Natural killer cell (primary cell): ENCODE data around the gene HTR6. TPM values are rescaled to one million over a fixed set of nuclear protein-coding genes. Genes with fewer than 3 reads are reported as not detected.

Source experiments
- ATAC-seq, 3 donors: fragments of 150-1000 bp in 2 of 3; fragments of 200-7000 bp in 1 of 3; cut with Tn5 transposase; 1 replicate in 1 of 3; 2 replicates in 2 of 3; pipeline ENCODE4 v1.10.0; 2021; ENCODE audit warnings: mild to moderate bottlenecking in 2 of 3, moderate library complexity in 2 of 3
- DNase-seq, 2 donors: peaks; one replicate each; pipeline versions ENCODE4 v3.0.0 to v3.0.0-alpha.2; 2013 to 2021; ENCODE audit warnings: mixed read lengths in 1 of 2
- H3K27ac ChIP-seq: one replicate; pipeline ENCODE4 v1.5.1; 2013; ENCODE audit warnings: mild to moderate bottlenecking, low read length
- H3K27me3 ChIP-seq: one replicate; pipeline ENCODE4 v1.6.1; 2013; ENCODE audit warnings: low read length; ENCODE audit not compliant: control insufficient read depth, insufficient read depth
- H3K36me3 ChIP-seq: one replicate; pipeline ENCODE4 v1.6.1; 2013; ENCODE audit warnings: low read length; ENCODE audit not compliant: control insufficient read depth, insufficient read depth
- H3K4me1 ChIP-seq: one replicate; pipeline ENCODE4 v1.6.1; 2013; ENCODE audit warnings: low read length; ENCODE audit not compliant: control insufficient read depth, insufficient read depth
- H3K4me3 ChIP-seq: one replicate; pipeline ENCODE4 v1.5.1; 2013; ENCODE audit warnings: low read length
- H3K9me3 ChIP-seq: one replicate; pipeline ENCODE4 v1.6.1; 2013; ENCODE audit warnings: low read length; ENCODE audit not compliant: control insufficient read depth, insufficient read depth
- H3K27ac Mint-ChIP-seq, 2 donors: one replicate each; pipeline ENCODE4 v1.8.0; 2022; ENCODE audit warnings: mild to moderate bottlenecking in 2 of 2, mixed read lengths in 2 of 2, moderate library complexity in 1 of 2
- H3K27me3 Mint-ChIP-seq, 2 donors: one replicate each; pipeline ENCODE4 v1.8.0; 2022; ENCODE audit warnings: low read depth in 2 of 2, mixed read lengths in 2 of 2
- H3K36me3 Mint-ChIP-seq: one replicate; pipeline ENCODE4 v1.8.0; 2022; ENCODE audit warnings: mixed read lengths
- H3K4me1 Mint-ChIP-seq, 2 donors: one replicate each; pipeline ENCODE4 v1.8.0; 2022; ENCODE audit warnings: mixed read lengths in 2 of 2
- H3K4me3 Mint-ChIP-seq: one replicate; pipeline ENCODE4 v1.8.0; 2022; ENCODE audit warnings: mild to moderate bottlenecking, moderate library complexity, mixed read lengths
- H3K9me3 Mint-ChIP-seq, 2 donors: one replicate each; pipeline ENCODE4 v1.8.0; 2022; ENCODE audit warnings: mixed read lengths in 2 of 2
- WGBS: methylation state at CpG from one replicate; pipeline ENCODE4 v1.1.7; 2013; ENCODE audit warnings: missing lambda C conversion rate; ENCODE audit not compliant: insufficient coverage; 5-methylcytosine and 5-hydroxymethylcytosine counted together
- intact Hi-C: fragments of 100-400 bp; cut with micrococcal nuclease; formaldehyde crosslinking; loops from one replicate; pipeline ENCODE4 v1.14.2; 2022
- total RNA-seq, 4 donors: library from RNA; stranded (reverse); fragments of 120-200 nt in 1 of 4; gene quantifications; one replicate each; pipeline versions ENCODE4 v1.2.3 to v1.2.4, GENCODE V29; 2013 to 2022
- TF ChIP-seq, protein P1 (sequence below): fragments of 200-600 bp; IDR thresholded peaks from one replicate; pipeline ENCODE4 v1.8.0; 2022; ENCODE audit warnings: antibody characterized with exemption

The HTR6 gene
- total RNA-seq, 3 donors from 2014 or later (not counting 1 experiment from before 2014, with no cell fraction given) = 0.18 TPM; not detected in 2

DNA sequence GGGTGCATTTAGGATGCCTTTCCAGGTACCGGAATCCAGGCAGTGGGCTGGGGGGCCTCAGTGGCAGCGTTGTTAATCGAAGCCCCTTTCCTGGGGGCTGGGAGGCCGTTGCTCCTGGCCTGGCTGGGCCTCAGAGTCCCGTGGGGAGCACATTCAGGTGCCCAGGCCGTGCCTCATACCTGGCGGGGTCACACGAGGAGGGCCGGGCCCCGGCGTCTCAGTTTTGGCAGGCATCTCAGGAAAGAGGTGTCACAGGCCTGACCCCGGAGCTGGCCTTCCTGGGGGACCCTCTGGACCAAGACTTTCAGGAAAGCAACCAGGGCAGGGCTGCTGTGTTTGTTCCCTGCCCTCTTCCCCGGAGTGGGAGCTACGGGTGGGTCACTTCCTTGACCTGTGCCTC is 16.4 kb upstream of the HTR6 start:
- no peaks in the 10 kb centered on the region for H3K9me3 ChIP-seq
- H3K4me3 ChIP-seq = no peak overlapping the region
- intact Hi-C loops = loop anchor here (5.0 kb wide), 1 partner anchor 51 kb away; a partner anchor contains a TSS
- Mint-ChIP-seq H3K27me3 (peaks cover 4 to 13% of the 10 kb centered on the region in 2 donors), H3K4me1 (peaks cover 17 to 18% of the 10 kb centered on the region in 2 donors), H3K9me3 (no peaks in the 10 kb centered on the region), H3K4me3 (no peak overlapping the region), H3K36me3 (no peaks in the 10 kb centered on the region), H3K27ac (no peak overlapping the region)
- TF ChIP-seq, protein P1, sequence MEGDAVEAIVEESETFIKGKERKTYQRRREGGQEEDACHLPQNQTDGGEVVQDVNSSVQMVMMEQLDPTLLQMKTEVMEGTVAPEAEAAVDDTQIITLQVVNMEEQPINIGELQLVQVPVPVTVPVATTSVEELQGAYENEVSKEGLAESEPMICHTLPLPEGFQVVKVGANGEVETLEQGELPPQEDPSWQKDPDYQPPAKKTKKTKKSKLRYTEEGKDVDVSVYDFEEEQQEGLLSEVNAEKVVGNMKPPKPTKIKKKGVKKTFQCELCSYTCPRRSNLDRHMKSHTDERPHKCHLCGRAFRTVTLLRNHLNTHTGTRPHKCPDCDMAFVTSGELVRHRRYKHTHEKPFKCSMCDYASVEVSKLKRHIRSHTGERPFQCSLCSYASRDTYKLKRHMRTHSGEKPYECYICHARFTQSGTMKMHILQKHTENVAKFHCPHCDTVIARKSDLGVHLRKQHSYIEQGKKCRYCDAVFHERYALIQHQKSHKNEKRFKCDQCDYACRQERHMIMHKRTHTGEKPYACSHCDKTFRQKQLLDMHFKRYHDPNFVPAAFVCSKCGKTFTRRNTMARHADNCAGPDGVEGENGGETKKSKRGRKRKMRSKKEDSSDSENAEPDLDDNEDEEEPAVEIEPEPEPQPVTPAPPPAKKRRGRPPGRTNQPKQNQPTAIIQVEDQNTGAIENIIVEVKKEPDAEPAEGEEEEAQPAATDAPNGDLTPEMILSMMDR = no peak
- peaks cover 16% of the 10 kb centered on the region for H3K27me3 ChIP-seq
- peaks cover 19% of the 10 kb centered on the region for H3K4me1 ChIP-seq
- H3K36me3 ChIP-seq = no peaks in the 10 kb centered on the region
- ATAC-seq = no peak
- WGBS = 76% methylated on average over 14 of the region's 14 CpGs
- no peak overlapping the region for H3K27ac ChIP-seq
- DNase-seq = no peak

DNA sequence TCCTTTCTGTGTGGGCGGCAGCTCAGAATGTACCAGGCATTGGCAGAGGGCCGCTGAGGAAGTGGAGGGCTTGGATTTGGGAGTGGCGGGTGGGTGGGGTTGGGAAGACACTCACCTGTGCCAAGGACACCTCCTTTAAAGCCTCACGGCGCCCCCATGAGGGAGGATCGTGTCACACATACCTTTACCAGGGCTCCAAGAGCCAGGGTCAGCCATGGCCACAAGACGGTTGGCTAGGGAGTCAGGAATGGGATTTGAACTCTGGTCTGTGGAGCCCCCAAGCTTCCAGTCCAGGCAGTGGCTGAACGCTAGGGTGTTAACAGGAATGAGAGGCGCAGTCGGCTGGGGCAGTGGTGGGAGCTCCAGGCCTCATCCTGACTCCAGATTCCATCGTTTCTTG is 16.0 kb upstream of the HTR6 start:
- H3K27ac ChIP-seq = no peak overlapping the region
- ATAC-seq = no peak
- H3K4me3 Mint-ChIP-seq = no peak overlapping the region
- no peaks in the 10 kb centered on the region for H3K36me3 ChIP-seq
- peaks cover 12% of the 10 kb centered on the region for H3K27me3 ChIP-seq
- no peak overlapping the region for H3K27ac Mint-ChIP-seq
- H3K9me3 Mint-ChIP-seq = no peaks in the 10 kb centered on the region
- H3K4me1 Mint-ChIP-seq = peaks cover 12 to 14% of the 10 kb centered on the region in 2 donors
- DNase-seq = no peak
- no peak overlapping the region for H3K4me3 ChIP-seq
- peaks cover 0 to 9% of the 10 kb centered on the region in 2 donors for H3K27me3 Mint-ChIP-seq
- H3K4me1 ChIP-seq = peaks cover 19% of the 10 kb centered on the region
- 90% methylated on average over 11 of the region's 11 CpGs for whole genome bisulfite sequencing
- intact Hi-C loops = loop anchor here (5.0 kb wide), 1 partner anchor 51 kb away; a partner anchor contains a TSS
- no peaks in the 10 kb centered on the region for H3K36me3 Mint-ChIP-seq
- no peaks in the 10 kb centered on the region for H3K9me3 ChIP-seq
- TF ChIP-seq, protein P1 = no peak

DNA sequence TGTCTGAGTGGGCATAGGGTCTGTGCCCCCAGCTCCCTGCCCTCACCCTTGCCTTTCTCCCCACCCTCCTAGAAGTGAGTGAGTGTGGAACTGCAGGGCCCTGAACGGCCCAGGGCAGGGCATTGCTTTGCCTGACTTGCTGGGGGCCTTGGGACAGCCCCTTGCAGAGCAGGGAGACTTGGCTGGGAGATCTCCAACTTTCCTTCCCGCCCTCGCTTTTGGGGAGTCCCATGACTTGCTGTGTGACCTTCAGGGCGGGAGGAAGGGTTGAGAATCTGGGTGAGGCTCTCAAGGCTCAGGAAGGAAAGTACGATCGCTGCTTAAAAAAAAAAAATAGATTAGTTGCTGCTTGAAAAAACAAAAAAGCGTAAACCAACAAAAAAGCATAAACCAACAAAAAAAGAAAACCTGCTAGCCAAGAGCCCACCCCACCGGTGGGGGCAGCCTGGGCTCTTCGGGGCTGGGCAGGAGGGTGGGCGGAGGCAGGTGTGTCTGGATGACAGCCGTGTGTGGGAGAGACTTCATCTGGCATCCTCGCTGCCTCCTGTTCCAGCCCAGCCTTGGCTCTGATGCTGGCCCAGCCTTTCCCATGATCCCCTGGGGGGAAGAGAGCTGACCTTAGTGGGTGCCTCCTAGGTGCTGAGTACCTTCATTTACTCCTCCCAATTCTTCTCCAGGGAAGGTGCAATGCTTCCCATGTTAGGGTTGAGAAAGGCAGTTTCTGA is 14.1 kb upstream of the HTR6 start:
- H3K9me3 ChIP-seq = no peaks in the 10 kb centered on the region
- ATAC-seq (no peak), DNase-seq (no peak)
- WGBS = 62% methylated on average over 11 of the region's 12 CpGs
- TF ChIP-seq, protein P1 = no peak
- H3K4me1 Mint-ChIP-seq = peaks cover 6 to 7% of the 10 kb centered on the region in 2 donors
- no peaks in the 10 kb centered on the region for H3K36me3 Mint-ChIP-seq
- H3K4me3 ChIP-seq = no peak overlapping the region
- H3K27me3 Mint-ChIP-seq = peaks cover 0 to 4% of the 10 kb centered on the region in 2 donors
- H3K36me3 ChIP-seq = no peaks in the 10 kb centered on the region
- intact Hi-C loops = loop anchor here (5.0 kb wide), 2 partner anchors 68 to 308 kb away; no protein-coding TSS in a partner anchor
- no peak overlapping the region for H3K27ac Mint-ChIP-seq
- no peaks in the 10 kb centered on the region for H3K9me3 Mint-ChIP-seq
- no peak overlapping the region for H3K4me3 Mint-ChIP-seq
- H3K27ac ChIP-seq = no peak overlapping the region
- H3K27me3 ChIP-seq = peaks cover 2% of the 10 kb centered on the region
- H3K4me1 ChIP-seq = peaks cover 8% of the 10 kb centered on the region
